ENCODE results near the gene NRCAM.

DNA sequence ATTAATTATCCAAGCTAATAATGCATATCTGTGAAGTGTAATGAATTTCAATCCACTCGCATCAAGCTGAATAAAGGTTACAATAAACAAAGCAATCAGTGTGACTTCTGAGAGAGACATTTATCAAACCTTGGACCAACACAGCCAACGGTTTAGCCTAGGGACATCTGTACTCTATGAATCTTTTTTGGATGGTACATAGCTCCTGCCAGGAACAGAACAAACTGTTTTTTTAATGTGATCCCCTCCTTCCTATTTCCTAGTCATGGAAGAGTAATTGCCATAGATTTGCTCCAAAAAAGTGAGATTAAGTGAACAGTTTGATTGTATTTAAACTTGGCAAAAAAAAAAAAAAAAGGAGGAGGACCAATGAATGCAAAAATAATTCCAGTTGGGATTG lies 11.2 kb upstream of the NRCAM start:
- TF ChIP-seq, protein P1, sequence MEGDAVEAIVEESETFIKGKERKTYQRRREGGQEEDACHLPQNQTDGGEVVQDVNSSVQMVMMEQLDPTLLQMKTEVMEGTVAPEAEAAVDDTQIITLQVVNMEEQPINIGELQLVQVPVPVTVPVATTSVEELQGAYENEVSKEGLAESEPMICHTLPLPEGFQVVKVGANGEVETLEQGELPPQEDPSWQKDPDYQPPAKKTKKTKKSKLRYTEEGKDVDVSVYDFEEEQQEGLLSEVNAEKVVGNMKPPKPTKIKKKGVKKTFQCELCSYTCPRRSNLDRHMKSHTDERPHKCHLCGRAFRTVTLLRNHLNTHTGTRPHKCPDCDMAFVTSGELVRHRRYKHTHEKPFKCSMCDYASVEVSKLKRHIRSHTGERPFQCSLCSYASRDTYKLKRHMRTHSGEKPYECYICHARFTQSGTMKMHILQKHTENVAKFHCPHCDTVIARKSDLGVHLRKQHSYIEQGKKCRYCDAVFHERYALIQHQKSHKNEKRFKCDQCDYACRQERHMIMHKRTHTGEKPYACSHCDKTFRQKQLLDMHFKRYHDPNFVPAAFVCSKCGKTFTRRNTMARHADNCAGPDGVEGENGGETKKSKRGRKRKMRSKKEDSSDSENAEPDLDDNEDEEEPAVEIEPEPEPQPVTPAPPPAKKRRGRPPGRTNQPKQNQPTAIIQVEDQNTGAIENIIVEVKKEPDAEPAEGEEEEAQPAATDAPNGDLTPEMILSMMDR (IDR thresholded peaks at IDR 0.05; ENCODE audit: control extremely low read depth in 1 of 3, insufficient read depth in 1 of 3, low read depth in 1 of 3, low read length in 3 of 3) = no peak
- TF ChIP-seq CEBPB (IDR thresholded peaks at IDR 0.05; ENCODE audit: low read depth, low read length) = no peak
- TF ChIP-seq JUND (IDR thresholded peaks at IDR 0.05; ENCODE audit: low read length) = no peak
- no peak for TF ChIP-seq HDAC6 (IDR thresholded peaks at IDR 0.05; ENCODE audit: low read depth, low read length)
- TF ChIP-seq EZH2 (IDR thresholded peaks at IDR 0.05; ENCODE audit: low read depth, low read length, severe bottlenecking) = no peak
- TF ChIP-seq SP1 (IDR thresholded peaks at IDR 0.05; ENCODE audit: low read depth, low read length) = no peak
- TF ChIP-seq SIN3A (conservative IDR thresholded peaks at IDR 0.05 in 1 of 2, IDR thresholded peaks at IDR 0.05 in 1 of 2; ENCODE audit: low read depth in 1 of 2, low read length in 2 of 2) = no peak

Data from H1 (cell line).